ENCODE measurements around the gene NME8. TPM values are rescaled to one million over a fixed set of nuclear protein-coding genes. Genes with fewer than 3 reads are reported as not detected.
A peak's percentile ranks its signal among the peaks of the same experiment; 100 is the strongest.

NME8 gene
- total RNA-seq, 1 donor from 2014 or later, result not detected

- H3K9me3 ChIP-seq (ENCODE audit: insufficient read depth, low read depth, low read length), result no peaks in the 10 kb centered on the region
- H3K79me2 ChIP-seq (ENCODE audit: insufficient read depth, low read length), result peaks cover 19% of the 10 kb centered on the region
- H3K4me3 Mint-ChIP-seq (ENCODE audit: unreplicated experiment), result no peak overlapping the region
- no peaks in the 10 kb centered on the region for H3K36me3 Mint-ChIP-seq (ENCODE audit: low read depth, unreplicated experiment)
- H3K27me3 Mint-ChIP-seq (ENCODE audit: low read depth, unreplicated experiment), result peaks cover 45% of the 10 kb centered on the region
- H3K4me2 ChIP-seq (ENCODE audit: low read length), result no peak overlapping the region
- H3K4me1 Mint-ChIP-seq (ENCODE audit: low read depth, unreplicated experiment), result peaks cover 4% of the 10 kb centered on the region
- no peaks in the 10 kb centered on the region for H3K9me3 Mint-ChIP-seq (ENCODE audit: unreplicated experiment)
- no peak for FAIRE-seq
- no peak overlapping the region for H3K4me3 ChIP-seq (ENCODE audit: insufficient read depth, low read depth, low read length)
- no peaks in the 10 kb centered on the region for H4K20me1 ChIP-seq (ENCODE audit: insufficient read depth, low read length)
- no peak for DNase-seq (ENCODE audit: low read depth)
- H3K9ac ChIP-seq (ENCODE audit: low read length), result no peak overlapping the region
- H3K36me3 ChIP-seq (ENCODE audit: insufficient read depth, low read length), result no peaks in the 10 kb centered on the region
- peaks cover 28% of the 10 kb centered on the region for H3K4me1 ChIP-seq (ENCODE audit: insufficient read depth, low read length)
- no peak overlapping the region for H3K27ac Mint-ChIP-seq (ENCODE audit: unreplicated experiment)
- TF ChIP-seq CTCF (IDR thresholded peaks at IDR 0.05; ENCODE audit: insufficient read depth, low read depth, low read length) (no peak), EZH2 (IDR thresholded peaks at IDR 0.05; ENCODE audit: insufficient read depth, low read length) (no peak)
- H2AFZ ChIP-seq (ENCODE audit: low read depth, low read length), result no peak overlapping the region
- no peak overlapping the region for H3K27ac ChIP-seq (ENCODE audit: low read depth, low read length)
- peaks cover 17% of the 10 kb centered on the region for H3K27me3 ChIP-seq (ENCODE audit: insufficient read depth, low read length)
These were observed 70.1 kb downstream of the NME8 start for GRCh38 chr7:37918526-37918925.

- H3K4me2 ChIP-seq (ENCODE audit: low read length), result peak within 1 kb of the TSS; percentile 93
- H4K20me1 ChIP-seq (ENCODE audit: insufficient read depth, low read length), result no peaks in the 10 kb centered on the region
- peak within 1 kb of the TSS; percentile 66 for H3K4me3 ChIP-seq (ENCODE audit: insufficient read depth, low read depth, low read length)
- H3K27me3 ChIP-seq (ENCODE audit: insufficient read depth, low read length), result peaks cover 17% of the 10 kb centered on the region
- Mint-ChIP-seq H3K4me1 (ENCODE audit: low read depth, unreplicated experiment) (peaks cover 4% of the 10 kb centered on the region), H3K27me3 (ENCODE audit: low read depth, unreplicated experiment) (peaks cover 35% of the 10 kb centered on the region), H3K27ac (ENCODE audit: unreplicated experiment) (peak within 1 kb of the TSS; percentile 66), H3K36me3 (ENCODE audit: low read depth, unreplicated experiment) (peaks cover 2% of the 10 kb centered on the region), H3K4me3 (ENCODE audit: unreplicated experiment) (peak within 1 kb of the TSS; percentile 93), H3K9me3 (ENCODE audit: unreplicated experiment) (peaks cover 4% of the 10 kb centered on the region)
- peak within 1 kb of the TSS; percentile 84 for H2AFZ ChIP-seq (ENCODE audit: low read depth, low read length)
- TF ChIP-seq CTCF (IDR thresholded peaks at IDR 0.05; ENCODE audit: insufficient read depth, low read depth, low read length), result peak; percentile 13
- no peak for TF ChIP-seq EZH2 (IDR thresholded peaks at IDR 0.05; ENCODE audit: insufficient read depth, low read length)
- peak within 1 kb of the TSS; percentile 84 for H3K9ac ChIP-seq (ENCODE audit: low read length)
- peaks cover 25% of the 10 kb centered on the region for H3K4me1 ChIP-seq (ENCODE audit: insufficient read depth, low read length)
- no peaks in the 10 kb centered on the region for H3K36me3 ChIP-seq (ENCODE audit: insufficient read depth, low read length)
- DNase-seq (ENCODE audit: low read depth) (peak; percentile 18), FAIRE-seq (no peak)
- H3K27ac ChIP-seq (ENCODE audit: low read depth, low read length), result peak within 1 kb of the TSS; percentile 61
- H3K79me2 ChIP-seq (ENCODE audit: insufficient read depth, low read length), result peaks cover 23% of the 10 kb centered on the region
- no peaks in the 10 kb centered on the region for H3K9me3 ChIP-seq (ENCODE audit: insufficient read depth, low read depth, low read length)
These were observed 72.0 kb downstream of the NME8 start, which contains the start of gene EPDR1 for GRCh38 chr7:37920305-37920848. Gene EPDR1, plus strand, starts transcription at chr7:37920640. Its CDS starts 300 bp downstream, at chr7:37920940.
